ENCODE results near the gene ARL8B.

Gene ARL8B

DNA sequence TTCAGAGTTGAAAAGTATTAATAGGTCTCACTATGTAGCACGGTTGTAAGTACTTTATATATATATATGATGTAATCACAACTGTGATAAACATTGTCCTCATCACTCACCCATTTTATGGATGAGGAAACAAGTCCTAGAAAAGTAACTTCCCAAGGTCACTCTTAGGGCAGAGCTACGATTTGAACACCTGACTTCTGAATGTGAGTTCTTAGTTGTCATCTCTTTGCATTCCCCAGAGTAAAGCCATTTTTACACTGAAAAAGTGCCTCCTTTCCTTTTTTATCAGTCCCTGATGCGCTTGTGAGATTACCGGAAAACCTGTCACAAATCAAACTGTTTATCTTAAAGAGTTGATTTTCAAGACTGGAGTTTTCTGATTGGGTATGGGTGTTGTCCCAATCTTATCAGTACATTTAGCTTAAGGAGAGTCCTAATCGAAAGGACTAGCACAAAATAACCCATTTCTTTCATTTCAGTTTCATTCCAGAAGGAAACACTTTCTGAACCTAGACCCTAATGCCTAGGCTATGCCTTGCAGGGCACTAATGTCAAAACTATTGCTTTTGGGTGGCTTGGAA lies 63.1 kb downstream of the ARL8B start:
- TF ChIP-seq, protein P1, sequence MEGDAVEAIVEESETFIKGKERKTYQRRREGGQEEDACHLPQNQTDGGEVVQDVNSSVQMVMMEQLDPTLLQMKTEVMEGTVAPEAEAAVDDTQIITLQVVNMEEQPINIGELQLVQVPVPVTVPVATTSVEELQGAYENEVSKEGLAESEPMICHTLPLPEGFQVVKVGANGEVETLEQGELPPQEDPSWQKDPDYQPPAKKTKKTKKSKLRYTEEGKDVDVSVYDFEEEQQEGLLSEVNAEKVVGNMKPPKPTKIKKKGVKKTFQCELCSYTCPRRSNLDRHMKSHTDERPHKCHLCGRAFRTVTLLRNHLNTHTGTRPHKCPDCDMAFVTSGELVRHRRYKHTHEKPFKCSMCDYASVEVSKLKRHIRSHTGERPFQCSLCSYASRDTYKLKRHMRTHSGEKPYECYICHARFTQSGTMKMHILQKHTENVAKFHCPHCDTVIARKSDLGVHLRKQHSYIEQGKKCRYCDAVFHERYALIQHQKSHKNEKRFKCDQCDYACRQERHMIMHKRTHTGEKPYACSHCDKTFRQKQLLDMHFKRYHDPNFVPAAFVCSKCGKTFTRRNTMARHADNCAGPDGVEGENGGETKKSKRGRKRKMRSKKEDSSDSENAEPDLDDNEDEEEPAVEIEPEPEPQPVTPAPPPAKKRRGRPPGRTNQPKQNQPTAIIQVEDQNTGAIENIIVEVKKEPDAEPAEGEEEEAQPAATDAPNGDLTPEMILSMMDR (IDR thresholded peaks at IDR 0.05; ENCODE audit: low read depth, low read length) = no peak
- H3K4me3 ChIP-seq (replicated peaks in 1 of 2; ENCODE audit: low read depth in 2 of 2, low read length in 2 of 2) = no peak overlapping the region
- DNase-seq (ENCODE audit: low read depth in 2 of 2) = no peak

DNA sequence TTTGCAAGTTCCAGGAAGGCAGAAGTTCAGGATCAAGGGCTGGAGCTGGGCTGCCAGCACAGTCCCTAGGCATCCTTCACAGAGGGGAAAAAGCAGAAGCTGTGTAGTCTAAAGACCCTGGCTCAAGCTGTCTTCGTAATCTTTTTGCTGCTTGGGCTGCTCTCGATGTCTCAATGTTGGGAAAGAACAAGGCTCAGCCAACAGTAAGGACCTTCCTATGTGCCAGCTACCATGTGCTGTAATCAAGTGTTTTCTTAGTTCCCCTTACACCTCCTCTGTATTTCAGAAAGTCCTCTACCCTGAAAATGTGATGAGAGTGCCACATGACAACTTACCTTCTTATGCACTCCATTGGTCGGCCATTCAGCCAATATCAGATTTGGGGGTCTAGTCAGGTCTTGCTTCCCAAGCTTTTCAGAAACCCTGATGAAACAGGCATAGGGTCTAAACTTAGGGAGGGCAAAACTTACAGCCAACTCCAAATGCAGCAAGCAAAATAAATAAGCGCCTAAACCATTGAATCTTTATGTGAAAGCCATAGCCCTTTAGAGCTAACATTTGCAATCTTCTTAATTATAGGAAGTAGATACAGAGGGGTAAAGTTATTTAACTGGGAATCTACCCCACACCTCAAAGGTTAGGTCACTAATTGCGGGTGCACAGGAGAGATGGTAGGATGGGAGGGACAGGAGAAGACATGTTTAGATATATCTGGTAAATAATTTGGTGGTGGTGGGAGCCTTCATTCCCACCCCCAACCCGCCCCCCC lies 64.2 kb downstream of the ARL8B start:
- H3K4me3 ChIP-seq (replicated peaks in 1 of 2; ENCODE audit: low read depth in 2 of 2, low read length in 2 of 2) = peak overlapping the region; percentile 25 to 57
- TF ChIP-seq, protein P1 (IDR thresholded peaks at IDR 0.05; ENCODE audit: low read depth, low read length) = no peak
- DNase-seq (ENCODE audit: low read depth in 2 of 2) = no peak

DNA sequence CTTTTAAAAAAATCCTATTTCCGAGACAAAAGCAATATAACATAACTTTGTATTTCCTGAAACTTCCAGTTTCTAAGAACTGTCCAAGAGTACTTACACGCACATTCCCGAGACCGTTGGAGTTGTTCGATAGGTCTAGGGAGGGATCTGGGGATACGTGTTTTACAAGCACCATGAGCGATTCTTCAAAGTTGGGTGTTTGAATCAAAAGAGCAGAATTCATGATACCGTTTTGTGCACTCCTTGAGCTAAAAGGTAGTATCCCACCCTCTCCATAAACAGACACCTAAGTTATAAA lies 64.7 kb downstream of the ARL8B start:
- H3K4me3 ChIP-seq (replicated peaks in 1 of 2; ENCODE audit: low read depth in 2 of 2, low read length in 2 of 2) = peak overlapping the region; percentile 25 to 57
- peak; percentile 55 to 57 for DNase-seq (ENCODE audit: low read depth in 2 of 2)
- TF ChIP-seq, protein P1 (IDR thresholded peaks at IDR 0.05; ENCODE audit: low read depth, low read length) = no peak

DNA sequence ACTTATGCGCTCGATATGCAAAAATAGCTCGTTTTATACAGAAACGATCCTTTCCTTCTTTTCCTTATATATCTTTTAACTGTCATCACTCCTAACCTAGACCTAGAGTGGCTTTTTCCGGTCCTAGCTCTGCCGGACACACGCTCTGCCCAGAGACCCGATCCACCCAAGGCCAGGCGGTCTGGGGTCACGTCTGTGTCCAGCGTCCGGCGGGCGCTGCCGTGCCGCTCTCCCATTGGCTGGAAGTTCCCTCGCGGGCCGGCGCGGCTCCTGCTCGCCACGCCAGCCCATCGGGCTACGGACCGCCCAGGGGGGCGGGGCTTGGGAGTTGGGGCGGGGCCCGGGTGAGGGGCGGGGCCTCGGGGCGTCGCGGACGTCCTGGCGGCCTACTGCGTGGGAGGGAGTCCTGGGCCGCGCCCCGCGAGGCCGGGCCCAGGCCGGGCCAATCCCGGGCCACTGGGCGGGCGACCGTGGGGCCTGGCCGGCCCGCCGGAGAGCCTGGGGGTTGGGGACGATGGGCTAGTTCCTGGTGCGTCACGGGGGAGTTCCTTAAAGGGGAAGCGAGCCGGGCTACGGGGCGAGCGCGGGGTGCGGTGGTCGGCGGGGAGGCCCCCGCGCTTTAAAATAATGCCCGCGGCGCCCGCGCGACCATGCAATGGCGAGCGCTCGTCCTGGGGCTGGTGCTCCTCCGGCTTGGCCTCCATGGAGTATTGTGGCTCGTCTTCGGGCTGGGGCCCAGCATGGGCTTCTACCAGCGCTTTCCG lies 65.2 kb downstream of the ARL8B start, which contains the start of gene EDEM1:
EDEM1 (plus strand) TSS at position 552 of the 764 bp plus-strand sequence; CDS start at position 651, 99 bp downstream.
- peak within 1 kb of the TSS; percentile 72 to 88 for H3K4me3 ChIP-seq (replicated peaks in 1 of 2; ENCODE audit: low read depth in 2 of 2, low read length in 2 of 2)
- TF ChIP-seq, protein P1 (IDR thresholded peaks at IDR 0.05; ENCODE audit: low read depth, low read length) = no peak
- peak; percentile 95 to 98 for DNase-seq (ENCODE audit: low read depth in 2 of 2)

- TF ChIP-seq, protein P1 (IDR thresholded peaks at IDR 0.05; ENCODE audit: low read depth, low read length) = no peak
- peak; percentile 37 to 41 for DNase-seq (ENCODE audit: low read depth in 2 of 2)
- H3K4me3 ChIP-seq (replicated peaks in 1 of 2; ENCODE audit: low read depth in 2 of 2, low read length in 2 of 2) = peak overlapping the region; percentile 72 to 88
Observed at GRCh38 chr3:5187920-5188418, 65.9 kb downstream of the ARL8B start.

DNA sequence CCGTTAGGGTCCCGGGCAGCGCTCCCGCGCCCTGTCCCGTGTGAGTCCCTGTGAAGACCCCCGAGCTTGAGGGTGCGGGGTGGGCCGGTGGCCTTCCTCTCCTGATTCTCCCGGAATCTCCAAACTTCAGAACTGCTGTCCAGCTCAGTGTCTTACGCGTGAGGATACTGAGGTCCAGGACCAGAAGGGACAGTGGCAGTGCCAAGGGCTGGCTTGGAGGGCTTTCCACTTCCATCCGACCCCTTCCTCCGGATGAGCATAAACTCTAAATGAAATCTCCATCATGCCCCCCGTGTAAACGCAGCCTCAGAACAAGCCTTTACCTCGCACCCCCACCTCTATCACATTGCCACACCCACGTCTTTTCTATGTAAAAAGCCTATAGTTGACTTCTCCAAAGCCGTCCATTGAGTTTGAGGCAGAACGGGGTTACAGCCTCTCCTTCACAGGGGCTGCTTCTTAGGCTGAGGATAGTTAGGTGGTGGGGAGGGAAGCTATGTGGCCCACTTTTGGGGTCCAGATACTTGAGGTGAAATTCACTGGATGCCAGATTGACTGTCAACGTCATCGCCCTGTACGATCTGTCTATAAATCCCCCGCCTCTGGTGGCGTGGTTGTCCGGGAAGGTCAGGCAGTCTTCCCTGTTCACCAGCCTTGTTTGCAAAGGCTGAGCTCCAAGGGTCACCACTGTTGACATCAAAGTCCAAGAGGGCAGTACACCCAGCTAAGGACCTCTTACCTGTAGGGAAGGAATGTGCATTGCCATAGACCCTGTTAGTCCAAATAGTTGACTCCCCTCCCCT lies 66.5 kb downstream of the ARL8B start:
- TF ChIP-seq, protein P1 (IDR thresholded peaks at IDR 0.05; ENCODE audit: low read depth, low read length) = no peak
- peak; percentile 37 to 55 for DNase-seq (ENCODE audit: low read depth in 2 of 2)
- peak overlapping the region; percentile 72 to 88 for H3K4me3 ChIP-seq (replicated peaks in 1 of 2; ENCODE audit: low read depth in 2 of 2, low read length in 2 of 2)

All from cardiac fibroblast (primary cell).